CD1c-positive myeloid dendritic cell (primary cell): Measurements from ENCODE around the gene GTF3C4.
"Not testable (repeated sequence)": the region's sequence is repeated elsewhere in the genome, so short reads cannot be mapped to it uniquely, and the experiment has no call there.

Experiments used
- DNase-seq: peaks from one replicate; pipeline ENCODE4 v3.0.0-alpha.2; 2016; ENCODE audit errors: extremely low spot score

The GTF3C4 gene

DNA sequence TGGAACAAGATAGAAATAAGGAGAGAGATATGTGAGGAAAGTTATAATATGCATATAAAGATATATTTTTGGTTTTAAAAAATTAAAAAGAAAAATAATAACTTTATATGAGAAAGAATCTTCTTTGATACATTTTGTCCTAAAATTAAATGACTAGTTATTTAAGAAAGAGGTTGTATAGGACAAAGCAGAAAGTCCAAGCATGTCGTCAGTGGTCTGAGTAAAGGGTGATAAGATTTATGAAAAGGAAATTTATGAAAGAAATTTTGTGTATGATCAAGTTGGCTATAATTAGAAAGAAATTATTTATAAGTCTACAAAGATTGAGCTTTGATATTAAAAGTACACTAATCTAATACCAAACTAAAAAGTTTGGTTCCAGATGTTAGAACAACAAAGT lies 32.0 kb downstream of the GTF3C4 start:
- DNase-seq = no peak

DNA sequence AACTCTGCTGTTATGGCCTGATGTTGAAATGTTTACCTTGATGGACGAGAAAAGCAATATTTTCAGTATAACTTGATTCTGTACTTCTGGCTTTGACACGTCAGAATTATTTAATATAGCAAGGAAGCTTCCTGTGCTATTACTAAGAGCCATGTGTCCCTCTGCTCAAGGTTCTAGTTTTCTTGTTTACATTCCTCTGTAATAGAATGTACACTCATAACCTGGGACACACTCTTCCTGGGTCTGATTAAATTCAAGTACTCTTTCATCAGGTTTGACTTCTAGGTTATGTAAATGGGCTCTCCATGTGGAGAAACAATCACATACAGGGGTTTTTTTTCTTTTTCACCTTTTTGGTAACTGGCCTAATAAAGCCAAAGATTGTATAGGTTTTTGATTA lies 33.1 kb downstream of the GTF3C4 start:
- no peak for DNase-seq

DNA sequence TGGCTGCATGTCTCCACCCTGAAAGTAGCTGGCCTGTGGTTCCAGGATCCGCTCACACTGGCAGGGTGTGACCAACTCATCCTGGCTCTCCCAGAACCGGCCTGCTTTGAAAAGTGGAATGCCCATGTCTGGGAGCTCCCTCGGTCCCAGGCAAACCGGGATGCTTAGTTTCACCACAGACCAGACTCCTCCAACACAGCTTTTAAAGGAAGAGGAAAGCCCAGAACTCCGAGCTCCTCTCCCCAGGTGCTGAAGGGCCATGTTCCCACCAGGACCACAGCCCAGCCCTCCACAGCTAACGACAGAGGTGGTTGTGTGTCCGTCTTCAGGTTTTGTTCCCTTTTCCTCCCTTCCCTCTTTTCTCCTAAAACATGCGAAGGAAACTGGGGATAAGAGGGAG lies 38.0 kb downstream of the GTF3C4 start:
- DNase-seq = no peak

DNA sequence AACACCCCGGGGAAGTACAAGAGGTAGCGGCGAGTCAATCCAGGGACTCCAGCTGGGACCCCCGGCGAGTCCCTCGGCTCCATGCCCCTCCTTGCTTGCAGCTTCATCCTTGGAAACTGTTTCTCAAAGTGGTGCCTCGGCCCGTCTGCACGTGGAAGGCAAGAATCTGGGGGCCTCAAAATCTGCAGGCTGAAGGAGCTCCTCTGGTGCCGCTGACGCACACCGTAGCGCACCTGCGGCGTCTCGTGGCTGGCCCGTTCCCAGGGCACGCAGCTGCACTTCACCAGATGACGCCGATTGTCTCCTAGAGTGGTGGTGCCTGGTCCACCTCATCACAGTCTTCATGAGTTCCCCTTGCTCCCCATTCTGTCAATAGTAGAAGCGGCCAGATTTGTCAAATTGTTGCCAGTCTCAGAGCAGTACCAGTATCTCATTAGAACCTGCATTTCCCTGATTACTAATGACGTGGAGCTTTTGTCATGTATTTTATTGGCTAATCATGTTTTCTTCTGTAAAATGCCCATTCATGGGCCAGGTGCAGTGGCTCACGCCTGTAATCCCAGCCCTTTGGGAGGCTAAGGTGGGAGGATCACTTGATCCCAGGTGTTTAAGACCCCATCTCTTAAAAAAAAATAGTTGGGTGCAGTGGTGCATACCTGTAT lies 38.6 kb downstream of the GTF3C4 start:
- no peak for DNase-seq

DNA sequence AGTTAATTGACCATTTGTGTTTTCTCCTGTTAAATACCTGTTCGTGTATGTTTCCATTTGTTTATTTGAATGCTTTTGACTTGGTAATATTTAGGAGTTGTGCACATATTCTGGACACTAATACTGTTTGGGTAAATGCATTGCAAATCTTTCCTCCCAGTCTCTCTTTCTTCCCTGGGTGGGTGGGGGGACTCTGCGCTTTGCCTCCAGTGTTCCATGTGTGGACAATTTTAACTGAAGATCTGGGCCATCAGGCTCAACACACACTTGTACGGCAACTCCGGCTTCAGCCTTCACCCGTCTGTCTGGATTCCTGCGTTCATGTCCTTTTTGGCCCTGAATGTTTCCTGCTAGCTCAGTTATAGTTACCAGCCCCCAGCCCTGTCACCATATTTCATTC lies 40.1 kb downstream of the GTF3C4 start:
- no peak for DNase-seq

DNA sequence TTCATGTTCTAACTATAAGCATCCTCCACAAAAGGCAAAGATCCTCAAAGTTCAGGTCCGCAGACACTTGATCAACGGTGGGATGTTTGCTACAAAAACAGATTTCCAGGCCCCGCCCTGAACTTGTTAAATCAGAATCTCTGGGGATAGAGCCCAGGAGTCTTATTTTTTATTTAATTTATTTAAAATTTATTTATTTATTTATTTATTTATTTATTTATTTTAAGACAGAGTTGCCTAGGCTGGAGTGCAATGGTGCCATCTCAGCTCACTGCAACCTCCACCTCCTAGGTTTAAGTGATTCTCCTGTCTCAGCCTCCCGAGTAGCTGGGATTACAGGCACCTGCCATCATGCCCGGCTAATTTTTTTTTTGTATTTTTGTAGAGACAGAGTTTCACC lies 40.9 kb downstream of the GTF3C4 start:
- not testable (repeated sequence) for DNase-seq

DNA sequence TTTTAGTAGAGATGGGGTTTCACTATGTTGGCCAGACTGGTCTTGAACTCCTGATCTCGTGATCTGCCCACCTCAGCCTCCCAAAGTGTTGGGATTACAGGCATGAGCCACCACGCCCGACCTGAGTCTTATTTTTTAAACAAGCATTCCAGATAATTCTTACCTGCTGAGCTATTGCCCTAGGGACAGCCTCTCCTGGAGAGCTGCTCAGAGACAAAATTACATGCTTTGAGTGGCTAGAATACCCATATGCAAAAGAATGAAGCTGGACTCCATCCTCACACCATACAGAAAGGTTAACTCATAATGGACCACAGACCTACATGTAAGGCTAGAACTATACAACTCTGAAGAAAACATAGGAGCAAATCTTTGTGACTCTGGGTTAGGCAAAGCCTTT lies 41.6 kb downstream of the GTF3C4 start:
- DNase-seq = no peak

DNA sequence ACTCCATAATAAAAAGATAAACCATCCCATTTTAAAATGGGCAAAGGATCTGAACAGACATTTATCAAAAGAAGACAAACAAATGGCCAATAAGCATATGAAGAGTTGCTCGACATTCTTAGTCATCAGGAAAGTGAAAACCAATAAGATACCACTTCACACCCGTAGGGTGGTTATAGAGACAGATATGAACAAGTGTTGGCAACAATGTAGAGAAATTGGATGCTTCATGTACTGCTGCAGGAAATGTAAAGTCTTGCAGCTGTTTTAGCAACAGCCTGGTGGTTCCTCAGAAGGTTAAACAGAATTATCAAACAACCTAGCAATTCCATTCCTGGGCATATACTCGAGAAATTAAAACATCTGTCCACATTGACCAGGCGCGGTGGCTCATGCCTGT lies 42.5 kb downstream of the GTF3C4 start:
- no peak for DNase-seq

DNA sequence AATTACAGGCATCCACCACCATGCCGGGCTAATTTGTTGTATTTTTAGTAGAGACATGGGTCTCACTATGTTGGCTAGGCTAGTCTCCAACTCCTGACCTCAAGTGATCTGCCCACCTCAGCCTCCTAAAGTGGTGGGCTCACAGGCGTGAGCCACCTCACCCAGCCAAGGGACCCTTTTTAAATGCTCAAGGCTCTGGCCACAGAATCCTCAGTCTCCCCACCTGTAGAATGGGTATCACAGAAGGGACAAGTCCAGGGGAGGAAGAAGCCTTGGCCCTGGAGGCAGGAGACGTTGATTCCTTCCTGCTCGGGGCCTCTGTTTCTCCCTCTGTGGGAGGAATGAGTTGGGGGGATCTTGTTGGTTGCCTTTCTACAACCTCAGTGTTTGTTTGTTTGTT lies 45.7 kb downstream of the GTF3C4 start:
- no peak for DNase-seq

DNA sequence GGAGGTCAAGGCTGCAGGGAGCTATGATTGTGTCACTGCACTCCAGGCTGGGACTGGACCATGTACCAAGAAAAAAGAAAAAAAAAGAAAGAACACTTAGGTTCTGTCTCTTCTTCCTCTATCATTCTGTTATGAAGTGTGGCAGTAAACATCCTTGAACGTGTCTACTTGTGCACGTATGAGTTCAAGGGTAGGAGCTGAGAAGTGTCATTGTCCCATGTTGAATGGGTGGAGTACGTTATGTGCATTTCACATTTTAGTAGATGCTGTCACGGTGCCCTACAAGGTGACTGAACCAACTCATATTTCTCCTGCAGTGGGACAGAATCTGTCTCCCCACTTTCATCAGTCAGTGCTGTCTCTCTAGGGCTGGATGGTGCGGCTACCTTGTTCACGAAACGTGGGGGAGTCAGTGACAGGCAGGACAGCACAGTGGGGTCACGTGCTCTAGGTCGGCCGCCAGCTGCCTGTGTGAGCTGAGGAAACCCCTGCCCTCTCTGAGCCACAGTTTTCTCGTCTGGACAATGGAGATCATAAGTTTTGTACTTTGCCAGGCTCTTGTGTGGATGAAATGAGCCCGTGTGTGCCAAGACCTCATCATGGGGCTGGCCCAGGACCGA lies 47.2 kb downstream of the GTF3C4 start:
- no peak for DNase-seq

DNA sequence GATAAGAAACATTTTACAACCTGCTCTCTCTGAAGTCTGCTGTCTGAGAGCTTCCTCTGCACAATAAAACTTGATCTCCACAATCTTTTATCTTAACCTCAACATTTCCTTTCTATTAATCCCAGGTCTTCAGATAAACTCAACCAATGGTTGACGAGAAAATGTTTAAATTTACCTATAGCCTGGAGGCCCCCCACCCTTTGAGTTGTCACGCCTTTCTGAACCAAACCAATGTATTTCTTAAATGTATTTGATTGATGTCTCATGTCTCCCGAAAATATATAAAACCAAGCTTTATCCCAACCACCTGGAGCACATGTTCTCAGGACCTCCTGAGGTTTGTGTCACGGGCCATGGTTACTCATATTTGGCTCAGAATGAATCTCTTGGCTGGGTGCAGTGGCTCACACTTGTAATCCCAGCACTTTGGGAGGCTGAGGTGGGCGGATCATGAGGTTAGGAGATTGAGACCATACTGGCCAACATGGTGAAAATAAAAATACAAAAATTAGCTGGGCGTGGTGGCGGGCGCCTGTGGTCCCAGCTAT lies 48.2 kb downstream of the GTF3C4 start:
- not testable (repeated sequence) for DNase-seq

DNA sequence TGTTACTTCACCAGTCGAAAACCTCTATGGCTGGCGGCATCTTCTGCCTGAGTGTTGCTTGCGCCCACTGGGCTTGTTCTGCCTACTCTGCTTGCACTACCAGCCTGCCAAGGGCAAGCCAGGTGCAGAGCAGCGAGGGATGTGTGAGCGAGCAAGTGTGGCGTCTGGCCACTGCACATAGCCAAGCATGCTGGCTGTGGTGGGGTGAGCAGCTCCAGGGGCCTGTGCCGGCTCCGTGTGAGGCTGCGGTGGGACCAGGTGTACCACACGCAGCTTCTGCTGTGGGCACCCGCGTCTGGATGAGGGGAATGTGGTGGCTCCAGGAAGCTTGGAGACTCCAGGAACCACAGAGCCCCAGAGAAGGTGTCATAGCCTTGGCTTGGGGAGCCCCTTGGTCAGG lies 51.4 kb downstream of the GTF3C4 start:
- no peak for DNase-seq

DNA sequence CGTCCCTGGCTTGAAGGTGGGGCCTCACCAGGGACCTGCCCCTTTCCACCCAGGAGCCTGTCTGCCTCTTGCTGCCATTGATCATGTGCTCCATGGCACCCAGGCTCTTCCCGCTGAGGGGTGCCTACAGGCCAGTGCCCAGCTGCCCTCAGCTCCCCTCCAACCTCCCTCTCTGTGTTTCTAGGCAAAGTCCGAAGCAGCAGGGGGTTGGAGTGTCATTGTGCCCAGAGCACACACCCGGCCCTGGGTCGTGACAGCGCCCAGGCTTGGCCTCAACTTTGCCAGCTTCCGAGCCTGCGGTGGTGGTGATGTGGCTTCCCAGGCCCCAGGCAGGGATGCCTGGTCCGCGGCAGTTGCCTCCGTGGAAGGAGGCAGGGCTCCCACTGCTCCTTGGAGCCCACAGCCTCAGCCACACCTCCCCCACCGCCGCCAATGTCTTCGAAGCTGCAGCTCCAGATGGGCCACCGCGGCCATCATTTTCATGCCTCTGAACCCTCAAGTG lies 52.4 kb downstream of the GTF3C4 start:
- DNase-seq = no peak

DNA sequence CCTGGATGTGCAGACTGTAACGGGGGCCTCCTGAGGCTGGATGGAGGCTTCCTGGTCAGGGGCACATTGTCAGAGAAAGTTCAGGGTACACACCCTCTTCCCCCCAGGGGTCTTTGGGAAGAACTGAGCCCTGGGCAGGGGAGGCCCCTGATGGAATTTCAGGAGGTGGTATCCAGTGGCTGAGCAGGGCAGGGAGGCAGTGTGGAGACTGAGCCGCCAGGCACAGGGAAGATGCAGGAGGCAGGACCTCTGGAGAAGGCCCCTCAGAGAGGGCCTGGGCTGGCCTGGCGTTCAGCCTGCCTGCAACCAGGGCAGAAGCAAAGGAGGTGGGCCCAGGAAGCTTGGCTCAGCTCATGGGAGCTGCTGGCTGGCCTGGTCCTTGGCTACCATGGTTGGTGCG lies 53.5 kb downstream of the GTF3C4 start:
- no peak for DNase-seq

DNA sequence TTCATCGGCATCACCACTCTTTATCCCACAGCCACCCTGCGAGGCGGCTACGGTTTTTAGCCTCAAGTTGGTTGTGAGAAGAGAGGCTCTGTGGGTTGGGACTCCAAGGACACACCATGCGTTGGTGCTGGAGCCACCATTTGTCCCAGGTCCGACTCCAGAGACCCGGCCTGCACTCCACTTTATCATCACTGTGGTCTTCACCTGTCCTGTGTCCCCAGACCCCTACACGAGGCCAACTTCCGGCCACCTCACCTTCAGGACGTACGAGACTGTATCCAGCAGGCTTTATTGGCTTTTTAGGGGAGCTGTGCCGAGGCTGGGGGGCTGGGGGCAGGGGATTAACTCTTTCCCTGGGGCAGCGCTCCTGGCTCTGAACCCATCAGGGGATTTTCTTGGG lies 55.0 kb downstream of the GTF3C4 start:
- no peak for DNase-seq

DNA sequence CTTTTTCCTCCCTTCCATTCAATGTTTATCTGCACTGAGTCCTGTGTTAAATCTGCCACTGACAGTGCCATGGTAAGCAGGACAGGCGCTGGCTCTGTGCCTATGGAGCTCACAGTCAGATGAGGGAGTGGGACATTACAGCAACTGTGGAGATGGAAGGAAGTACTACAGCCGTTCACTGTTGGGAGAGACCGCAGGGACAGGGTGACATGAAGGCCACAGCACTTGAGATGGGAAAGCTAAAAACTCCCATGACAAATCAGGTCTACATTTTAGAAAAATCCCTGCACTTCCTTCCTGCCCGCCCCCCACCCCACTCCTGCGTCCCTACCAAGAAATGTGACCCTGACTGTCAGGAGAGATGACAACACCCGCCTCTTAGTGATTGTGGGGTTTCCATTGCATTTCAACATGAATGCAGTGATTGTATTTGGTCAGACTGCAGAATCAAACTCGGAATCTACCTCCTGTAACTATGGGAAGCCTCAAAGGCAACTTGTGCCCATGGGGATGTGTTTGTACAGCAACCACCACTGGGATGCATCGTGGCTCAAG lies 56.4 kb downstream of the GTF3C4 start:
- no peak for DNase-seq

DNA sequence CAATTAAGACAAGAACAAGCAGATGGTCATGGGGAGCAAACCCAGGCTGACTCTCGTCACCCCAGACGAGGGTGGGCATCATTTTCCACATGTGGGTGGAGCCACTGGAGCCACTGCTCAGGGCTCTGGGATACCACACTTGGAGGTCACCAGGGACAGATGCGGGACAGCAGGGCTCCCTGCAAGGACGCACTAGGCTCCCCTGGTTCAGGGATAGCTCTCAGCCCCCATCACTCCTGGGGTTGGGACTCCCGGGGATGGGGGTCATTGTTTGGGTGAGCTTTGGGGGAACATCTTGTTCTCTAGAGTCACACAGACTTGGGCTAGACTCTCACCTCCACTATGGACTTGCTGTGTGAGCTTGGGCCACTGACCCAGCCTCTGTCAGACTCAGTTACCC lies 57.8 kb downstream of the GTF3C4 start:
- no peak for DNase-seq

DNA sequence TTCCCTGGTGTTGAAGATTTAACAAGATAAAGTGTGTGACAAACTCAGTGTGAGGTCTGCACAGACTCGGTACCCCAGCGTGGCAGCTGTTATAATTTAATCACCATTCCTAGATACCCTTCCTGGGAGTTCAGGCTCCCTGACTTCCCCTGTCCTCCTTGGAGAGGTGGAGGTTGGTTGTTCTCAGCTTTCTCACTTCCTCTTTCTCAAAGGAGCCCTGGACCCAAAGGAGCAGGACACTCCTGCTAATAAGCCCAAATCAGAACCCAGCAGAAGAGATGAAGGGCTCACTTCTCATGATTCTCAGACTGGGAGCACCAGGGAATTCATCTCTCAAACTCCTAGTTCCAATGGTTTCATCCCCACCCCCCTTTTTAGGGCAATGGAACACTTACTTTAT lies 58.2 kb downstream of the GTF3C4 start:
- DNase-seq = no peak

DNA sequence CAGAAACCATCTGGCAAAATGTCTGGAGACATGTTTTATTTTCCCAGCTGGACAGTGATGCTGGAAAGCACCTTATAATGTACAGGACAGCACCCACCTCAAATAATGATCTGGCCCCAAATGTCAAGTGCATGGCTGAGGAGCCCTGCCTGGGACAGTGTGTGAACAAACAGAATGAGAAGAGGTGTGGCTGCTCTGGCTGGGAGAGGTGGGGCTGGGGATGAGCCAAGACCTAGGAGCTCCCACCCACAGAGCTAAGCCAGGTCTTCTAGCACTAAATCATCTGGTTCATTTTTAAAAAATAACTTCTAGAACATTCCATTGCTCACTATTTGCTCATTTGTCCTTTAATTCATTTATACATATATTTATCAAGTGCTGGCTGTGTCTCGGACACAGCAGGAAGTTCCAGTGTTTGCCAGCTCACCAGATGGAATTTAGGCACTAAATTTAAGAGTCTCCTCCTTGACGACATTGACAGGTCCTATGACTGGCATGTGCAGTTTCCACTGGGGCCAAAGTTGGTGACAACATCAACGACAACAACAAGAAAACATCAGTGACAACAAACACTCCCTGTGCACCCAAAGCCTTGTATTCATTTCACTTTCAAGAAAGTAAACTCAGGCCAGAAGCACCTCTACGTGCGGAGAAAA lies 59.1 kb downstream of the GTF3C4 start:
- DNase-seq = no peak

DNA sequence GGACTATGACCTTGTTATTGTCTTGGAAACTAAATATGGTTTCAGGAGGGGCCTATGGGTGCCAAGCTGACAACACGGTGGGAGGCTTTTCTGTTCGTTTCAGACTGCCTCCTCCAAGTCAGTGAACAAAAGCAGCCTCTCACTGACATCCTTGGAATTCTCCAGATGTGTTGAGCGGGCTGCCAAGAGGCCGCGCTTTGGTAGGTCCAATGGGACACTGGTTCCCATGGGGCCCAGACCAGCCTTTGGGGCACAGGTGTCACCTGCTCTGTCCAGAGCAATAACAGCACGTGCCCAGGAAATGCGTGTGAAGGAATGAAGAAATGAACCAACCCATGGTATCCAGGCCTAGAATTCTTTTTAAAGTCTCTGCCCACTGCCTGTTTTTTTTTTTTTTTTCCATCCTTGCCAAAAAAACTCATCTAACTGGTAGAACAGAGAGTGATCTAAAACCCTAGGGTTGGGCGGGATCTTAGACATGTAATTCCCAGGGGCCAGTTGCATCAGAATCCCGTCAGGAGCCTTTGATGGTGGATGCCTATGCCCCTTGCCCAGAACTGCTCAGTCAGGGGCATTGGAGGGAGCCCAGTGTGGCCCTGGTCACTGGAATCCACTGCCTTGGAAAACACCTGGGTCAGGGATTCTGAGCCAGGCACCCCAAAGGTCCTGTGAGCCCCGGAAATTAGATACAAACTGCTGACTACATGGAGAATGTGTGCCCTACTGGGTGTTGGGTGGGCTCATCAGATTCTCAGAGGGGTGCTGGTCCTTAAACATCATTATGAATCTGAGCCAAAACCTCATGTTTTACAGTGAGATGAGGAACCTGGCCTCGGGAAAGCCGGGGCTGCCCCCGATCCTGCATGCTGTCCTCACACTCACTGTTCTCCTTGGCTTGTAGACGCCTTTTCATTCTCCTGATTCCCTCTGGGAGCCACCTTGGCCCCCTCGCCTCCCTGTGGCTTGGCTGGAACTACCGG lies 60.1 kb downstream of the GTF3C4 start:
- DNase-seq = no peak

DNA sequence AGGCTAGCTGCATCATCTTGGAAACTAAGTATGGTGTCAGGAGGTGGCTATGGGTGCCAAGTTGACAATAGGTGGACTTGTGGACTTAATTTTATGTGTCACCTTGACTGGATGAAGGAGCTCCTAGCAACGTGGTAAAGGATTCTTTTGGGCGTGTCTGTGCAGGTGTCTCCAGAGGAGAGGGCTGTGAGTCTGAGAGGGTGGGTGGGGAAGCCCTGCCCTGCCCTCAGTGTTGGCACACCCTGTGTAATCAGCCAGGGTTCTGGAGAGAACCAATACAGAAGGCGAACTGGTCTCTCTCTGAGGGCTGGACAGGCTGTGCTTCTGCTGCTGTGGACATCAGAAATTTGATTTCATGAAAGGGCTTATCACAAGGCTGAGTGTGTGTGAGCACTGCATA lies 61.0 kb downstream of the GTF3C4 start:
- DNase-seq = no peak
